GM10266 (cell line): ENCODE results near the gene CALHM2.

ENCODE experiments used
- DNase-seq: peaks from one replicate; pipeline ENCODE4 v3.0.0; 2012; ENCODE audit errors: extremely low spot score
- CTCF ChIP-seq: IDR thresholded peaks from 2 replicates; pipeline ENCODE4 v1.5.1; 2012; ENCODE audit warnings: mild to moderate bottlenecking, low read depth; ENCODE audit not compliant: control insufficient read depth, insufficient read depth; ENCODE audit errors: missing control alignments

CALHM2 gene, protein sequence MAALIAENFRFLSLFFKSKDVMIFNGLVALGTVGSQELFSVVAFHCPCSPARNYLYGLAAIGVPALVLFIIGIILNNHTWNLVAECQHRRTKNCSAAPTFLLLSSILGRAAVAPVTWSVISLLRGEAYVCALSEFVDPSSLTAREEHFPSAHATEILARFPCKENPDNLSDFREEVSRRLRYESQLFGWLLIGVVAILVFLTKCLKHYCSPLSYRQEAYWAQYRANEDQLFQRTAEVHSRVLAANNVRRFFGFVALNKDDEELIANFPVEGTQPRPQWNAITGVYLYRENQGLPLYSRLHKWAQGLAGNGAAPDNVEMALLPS

DNA sequence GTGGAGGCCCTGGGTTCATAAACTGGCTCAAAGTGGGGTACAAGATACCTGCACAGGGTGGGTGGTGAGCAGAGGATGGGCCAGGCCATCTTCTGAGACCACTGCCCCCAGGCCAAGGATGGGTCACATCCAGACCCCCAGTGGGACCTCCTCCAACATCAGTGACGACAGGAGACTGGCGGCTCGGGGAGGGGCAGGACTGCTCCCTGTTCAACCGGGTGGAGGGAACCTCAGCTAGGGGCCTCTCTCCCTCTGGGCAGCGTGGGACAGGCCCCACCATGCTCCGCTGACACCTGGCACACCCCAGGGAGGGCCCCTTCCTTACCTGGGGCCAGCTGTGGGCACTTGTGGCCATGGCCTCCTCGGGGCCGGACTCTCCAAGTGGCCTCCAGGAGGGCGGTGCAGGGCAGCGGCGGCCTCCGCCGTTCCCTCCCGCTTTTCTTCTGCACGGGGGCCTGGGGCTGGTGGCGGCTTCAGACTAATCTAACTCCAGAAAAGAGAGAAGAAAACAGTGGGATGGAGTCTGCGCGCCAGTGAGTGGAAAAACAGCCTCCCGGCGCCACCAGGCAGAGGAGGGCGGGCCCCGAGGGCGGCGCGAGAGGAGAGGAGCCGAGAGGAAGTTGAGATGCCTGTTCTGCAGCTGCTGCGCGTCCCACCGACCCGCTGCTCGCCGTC lies at the start of gene CALHM2:
TSS of gene CALHM2 (minus strand) at position 540 of the 675 bp plus-strand sequence. CDS start 2,429 bp downstream, outside the sequence.
- TF ChIP-seq CTCF, result peak; percentile 6
- DNase-seq, result peak; percentile 88

DNA sequence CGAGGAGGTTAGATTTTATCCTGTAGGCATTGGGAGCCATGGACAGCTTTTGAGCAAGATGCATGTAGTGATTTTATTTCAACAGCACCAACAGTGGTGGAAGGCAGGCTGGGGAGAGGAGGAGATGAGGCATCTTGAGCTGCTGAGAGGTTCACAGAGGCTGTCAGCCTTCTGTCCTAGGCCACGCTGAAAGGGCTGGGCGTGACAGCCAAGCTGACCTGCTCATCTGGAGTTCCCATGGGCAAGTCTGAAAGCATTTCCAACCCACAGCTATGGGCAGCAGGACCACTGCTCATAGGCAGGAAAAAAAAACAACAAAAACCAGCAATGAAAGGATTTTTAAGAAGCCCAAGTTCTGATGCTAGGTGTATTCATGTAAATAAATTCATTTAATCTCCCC lies 49.0 kb upstream of the CALHM2 start:
- TF ChIP-seq CTCF, result no peak
- no peak for DNase-seq

DNA sequence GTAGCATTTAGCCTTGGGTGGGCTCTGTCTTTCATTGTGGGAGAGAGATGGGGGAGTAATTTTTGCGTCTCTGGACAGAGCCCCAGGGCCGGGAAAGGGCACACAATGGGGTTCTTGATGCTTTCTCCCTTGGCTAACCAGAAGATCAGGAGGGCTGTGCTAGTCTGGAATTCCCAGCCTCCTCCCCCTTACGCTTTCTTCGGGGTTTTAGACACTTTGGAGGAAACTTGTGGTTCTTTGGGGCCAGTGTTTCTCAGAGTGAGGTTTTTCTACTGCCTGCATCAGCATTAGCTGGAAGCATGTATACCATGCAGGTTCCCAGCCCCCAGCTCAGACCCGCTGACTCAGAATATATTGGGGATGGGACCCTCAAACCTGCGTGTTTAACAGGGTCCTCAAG lies 48.3 kb upstream of the CALHM2 start:
- no peak for DNase-seq
- TF ChIP-seq CTCF, result no peak

DNA sequence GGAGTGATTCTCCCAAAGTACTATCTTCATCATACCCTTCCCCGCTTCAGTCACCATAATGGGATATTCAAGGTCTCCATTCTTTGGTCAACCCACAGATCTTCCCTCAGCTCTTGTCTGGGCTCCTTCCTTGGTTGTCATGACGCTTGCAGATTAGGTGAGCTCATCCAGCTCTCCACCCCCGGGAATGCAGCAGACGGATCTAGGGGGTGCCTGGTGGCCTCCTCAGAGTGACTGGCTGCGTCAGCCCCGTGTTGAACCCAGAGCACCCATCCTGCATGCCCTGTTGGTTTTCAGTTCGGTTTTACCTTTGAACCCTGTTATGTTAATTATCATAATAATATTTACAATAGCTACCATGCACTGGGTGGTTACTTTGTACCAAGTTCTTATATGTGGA lies 47.7 kb upstream of the CALHM2 start:
- no peak for DNase-seq
- TF ChIP-seq CTCF, result no peak

DNA sequence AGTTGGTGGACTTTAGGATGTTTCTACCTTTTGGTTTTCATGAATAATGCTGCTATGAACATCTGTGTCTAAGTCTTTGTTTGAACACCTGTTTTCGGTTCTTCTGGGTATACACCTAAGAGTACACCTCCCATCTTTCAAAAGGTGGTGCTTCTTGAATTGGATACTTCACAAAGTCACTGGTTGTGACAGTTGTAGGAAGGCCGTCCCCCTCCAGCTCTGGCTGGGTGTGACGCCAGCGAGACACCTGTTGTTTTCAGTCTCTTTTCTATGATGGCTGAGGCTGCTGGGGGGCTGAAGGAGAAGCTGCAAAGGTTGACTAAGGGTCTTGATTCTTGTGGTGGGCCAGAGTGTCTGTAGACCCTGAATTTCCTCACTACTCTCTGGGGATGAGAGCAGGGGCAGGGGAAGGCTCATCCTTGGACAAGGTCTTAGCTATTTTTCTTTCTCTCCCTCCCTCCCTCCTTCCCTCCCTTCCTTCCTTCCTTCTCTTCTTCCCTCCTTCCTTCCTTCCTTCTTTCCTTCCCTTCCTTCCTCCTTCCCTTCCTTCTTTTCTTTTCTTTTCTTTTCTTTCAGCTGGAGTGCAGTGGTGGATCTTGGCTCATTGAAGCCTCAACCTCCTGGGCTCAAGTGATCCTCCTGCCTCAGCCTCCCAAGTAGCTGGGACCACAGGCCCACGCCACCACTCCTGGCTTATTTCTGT lies 46.9 kb upstream of the CALHM2 start:
- no peak for TF ChIP-seq CTCF
- no peak for DNase-seq

GRCh38 chr10:103497161-103497915 lies 45.2 kb upstream of the CALHM2 start:
- TF ChIP-seq CTCF, result no peak

More at GRCh38 chr10:103497161-103497915, 45.2 kb upstream of the CALHM2 start:
- DNase-seq, result no peak
